GM12892 (cell line): Measurements from ENCODE around the gene VEPH1. TPM values are rescaled to one million over a fixed set of nuclear protein-coding genes. Genes with fewer than 3 reads are reported as not detected.

Experiments
- DNase-seq: peaks from one replicate; pipeline ENCODE4 v3.0.0; 2011; ENCODE audit not compliant: insufficient read length
- FAIRE-seq: peaks from 2 replicates; lab custom pipeline; 2011; peaks lifted over from hg19 to GRCh38; lab: Jason Lieb, UNC
- POLR2A ChIP-seq: IDR thresholded peaks from 2 replicates; pipeline ENCODE4 v1.6.1; 2011; ENCODE audit warnings: low read depth, low read length, control low read depth
- POLR2AphosphoS5 ChIP-seq: IDR thresholded peaks from 2 replicates; pipeline ENCODE4 v1.6.1; 2011; ENCODE audit warnings: low read depth, low read length, control low read depth
- TAF1 ChIP-seq: IDR thresholded peaks from 2 replicates; pipeline ENCODE4 v1.6.1; 2011; ENCODE audit warnings: low read depth, mild to moderate bottlenecking, control low read depth, low read length, borderline replicate concordance
- polyA plus RNA-seq: library from polyadenylated mRNA; unstranded; fragments of >200 nt; gene quantifications from one replicate; pipeline ENCODE4 v1.2.1, GENCODE V29; 2012; ENCODE audit warnings: missing spikeins, inconsistent platforms; ENCODE audit not compliant: missing spikeins

Gene VEPH1
- polyA plus RNA-seq, result not detected

DNA sequence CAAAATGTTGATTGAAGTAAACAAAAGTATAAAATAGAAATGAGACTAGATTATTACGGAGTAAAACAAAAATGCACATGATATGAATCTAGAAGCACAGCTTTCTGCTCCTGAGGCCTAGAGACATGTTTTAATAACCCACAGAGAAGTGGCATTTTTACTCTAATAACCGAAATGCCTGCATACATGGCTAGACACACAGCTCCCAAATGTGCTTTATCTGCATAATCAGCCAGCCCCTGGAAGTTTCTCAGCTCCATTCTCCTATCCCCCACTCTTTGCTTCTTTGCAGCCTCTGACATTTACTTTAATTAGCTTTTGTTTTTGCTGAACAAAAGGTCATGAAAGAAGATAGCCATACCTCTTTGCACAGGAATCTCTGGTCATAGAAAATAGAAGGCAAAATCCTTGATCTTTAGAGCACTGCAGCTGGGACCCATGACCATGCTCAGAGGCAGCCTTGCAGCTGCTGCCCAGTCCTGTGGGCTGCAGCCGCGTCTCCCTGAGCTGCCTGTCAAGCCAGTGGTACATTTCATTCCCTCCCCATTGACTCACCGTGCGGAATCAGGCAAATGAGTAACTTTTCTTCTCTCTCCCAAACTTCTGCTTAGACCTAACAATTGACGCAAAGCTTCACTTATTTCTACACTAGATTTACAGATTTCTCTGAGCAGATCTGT, at the start of gene VEPH1:
TSS of gene VEPH1 (minus strand) at position 501 of the 680 bp plus-strand sequence. CDS start 8,067 bp downstream, outside the sequence.
- no peak for TF ChIP-seq TAF1
- FAIRE-seq, result no peak
- no peak for DNase-seq

DNA sequence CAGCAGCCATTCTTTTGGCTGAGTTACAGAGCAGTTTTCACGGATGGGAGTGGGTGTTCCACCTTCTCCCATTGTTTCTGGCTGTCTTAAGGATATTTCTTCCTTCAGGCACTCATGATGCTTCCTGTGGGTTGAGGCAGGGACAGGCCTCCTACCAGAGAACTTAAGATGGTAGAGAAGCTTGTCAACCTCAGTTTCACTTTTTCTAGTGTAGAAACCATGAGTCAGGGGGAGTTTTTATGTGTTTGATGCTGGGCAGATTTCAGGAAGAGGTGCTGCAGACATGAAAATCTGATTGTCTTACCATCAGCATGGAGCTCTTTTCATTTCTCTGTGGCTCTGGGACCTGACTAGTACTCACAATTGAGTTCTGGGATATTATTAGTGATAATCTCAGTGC, 48.7 kb upstream of the VEPH1 start:
- TF ChIP-seq TAF1 (no peak), POLR2A (no peak), POLR2AphosphoS5 (no peak)
- DNase-seq (no peak), FAIRE-seq (no peak)

DNA sequence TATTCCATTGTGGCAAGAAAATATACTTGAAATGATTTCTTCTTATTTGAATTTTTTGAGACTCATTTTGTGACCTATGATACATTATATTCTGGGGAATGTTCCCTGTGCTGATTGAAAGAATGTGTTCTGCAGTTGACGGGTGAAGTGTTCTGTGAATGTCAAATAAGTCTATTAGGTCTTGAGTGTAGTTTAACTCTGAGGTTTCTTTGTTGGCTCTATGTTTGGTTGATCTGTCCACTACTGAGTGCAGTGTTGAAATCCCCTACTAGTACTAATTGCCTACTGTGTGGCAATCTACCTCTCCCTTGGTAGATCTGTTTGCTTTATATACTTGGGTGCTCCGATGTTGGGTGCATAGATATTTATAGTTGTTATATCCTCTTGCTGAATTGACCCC, 46.3 kb upstream of the VEPH1 start:
- FAIRE-seq, result no peak
- no peak for DNase-seq
- TF ChIP-seq POLR2A (no peak), TAF1 (no peak)

DNA sequence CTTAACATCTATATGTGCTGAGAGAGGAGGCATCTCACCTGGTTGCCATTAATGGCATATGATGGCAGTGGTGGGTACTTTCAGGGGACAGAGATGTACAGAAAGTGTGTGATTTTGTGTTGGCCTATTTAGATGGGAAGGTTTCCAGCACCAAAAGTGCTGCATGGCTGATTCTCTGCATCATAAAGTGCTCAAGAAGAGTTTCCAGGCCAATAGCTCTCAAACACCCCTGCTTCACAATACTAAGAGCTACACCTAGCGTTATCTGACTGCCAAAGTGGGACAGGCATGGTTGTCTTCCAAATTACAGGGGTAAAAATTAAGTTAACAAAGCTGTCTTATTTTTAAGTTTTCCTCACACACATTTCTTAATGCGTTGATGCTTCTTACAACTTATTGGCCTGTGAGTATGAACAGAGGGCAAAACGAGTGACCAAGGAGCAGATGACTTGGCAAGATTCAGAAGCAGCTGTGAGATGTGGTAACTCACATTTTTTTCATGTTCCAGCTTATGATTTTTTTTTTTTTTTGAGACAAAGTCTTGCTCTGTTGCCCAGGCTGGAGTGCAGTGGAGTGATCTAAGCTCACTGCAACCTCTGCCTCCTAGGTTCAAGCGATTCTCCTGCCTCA, 41.4 kb upstream of the VEPH1 start:
- TF ChIP-seq POLR2AphosphoS5 (no peak), POLR2A (no peak), TAF1 (no peak)
- FAIRE-seq, result no peak
- DNase-seq, result no peak

DNA sequence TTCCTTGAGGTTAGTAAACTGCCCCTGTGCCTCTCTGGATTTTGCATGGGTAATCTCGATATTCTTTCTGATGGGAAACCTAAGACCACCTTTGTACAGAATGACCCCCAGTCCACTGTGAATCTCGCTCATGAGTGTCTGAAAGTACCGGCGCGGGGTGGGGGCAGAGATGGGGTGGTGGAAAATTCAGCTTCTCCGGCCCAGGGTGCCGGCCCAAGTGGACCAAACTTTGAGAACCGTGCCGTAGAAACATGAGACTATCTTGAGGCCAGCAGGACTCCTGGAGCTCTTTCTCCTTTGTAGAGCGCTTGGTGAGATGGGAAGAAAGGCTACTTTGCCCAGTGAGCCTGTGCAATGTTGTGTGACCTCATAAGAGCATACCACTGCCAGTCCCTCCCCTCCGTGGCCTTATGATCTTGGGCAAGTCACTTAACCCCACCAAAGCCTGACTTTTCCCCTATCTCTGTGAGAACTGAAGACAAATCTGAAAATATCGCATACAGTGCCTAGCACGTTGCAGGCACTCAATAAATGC, 40.4 kb upstream of the VEPH1 start:
- no peak for DNase-seq
- FAIRE-seq, result no peak

DNA sequence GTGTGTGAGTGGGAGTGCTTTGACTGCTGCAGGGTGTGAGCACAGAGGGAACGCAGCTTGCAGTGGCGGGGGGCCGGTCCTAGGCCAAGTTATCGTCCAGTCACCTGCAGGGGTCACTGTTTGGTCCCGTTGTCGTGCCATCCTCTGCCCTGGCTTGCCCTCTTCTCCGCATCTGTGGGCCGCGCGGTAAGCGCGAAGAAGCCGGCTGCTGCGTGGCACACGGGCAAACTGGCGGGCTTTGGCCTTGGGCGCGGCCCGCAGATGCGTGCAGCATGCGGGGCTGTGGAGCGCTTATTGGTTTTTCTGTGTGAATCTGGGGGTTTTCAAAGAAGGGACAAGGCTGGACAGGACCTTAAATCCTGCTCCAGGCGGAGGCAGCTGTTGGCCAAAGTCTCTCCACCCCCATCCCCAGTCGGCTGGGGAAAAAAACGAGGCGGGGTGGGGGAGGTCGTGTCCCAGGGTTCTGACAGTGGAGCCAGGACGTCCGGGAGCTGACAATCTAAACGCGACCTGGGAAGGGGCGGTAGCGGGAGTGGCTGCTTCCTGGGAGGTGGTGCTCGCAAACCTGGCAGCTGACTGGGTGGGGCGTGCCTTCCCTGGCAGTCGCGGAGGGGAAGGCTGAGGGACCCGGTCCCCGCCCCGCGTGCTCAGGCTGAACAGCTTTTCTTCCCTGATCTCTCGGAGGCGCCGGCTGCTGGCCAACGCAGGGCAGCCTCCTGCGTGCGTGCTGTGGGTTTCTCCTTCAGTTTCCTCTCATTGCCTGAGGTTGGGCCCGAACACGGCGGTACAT, 39.7 kb upstream of the VEPH1 start:
- TF ChIP-seq TAF1, result no peak
- TF ChIP-seq POLR2AphosphoS5, result no peak
- TF ChIP-seq POLR2A, result no peak
- no peak for DNase-seq
- no peak for FAIRE-seq

More for the DNA sequence above, 40.4 kb upstream of the VEPH1 start:
- TF ChIP-seq POLR2A, result no peak
- TF ChIP-seq TAF1, result no peak
- no peak for TF ChIP-seq POLR2AphosphoS5

DNA sequence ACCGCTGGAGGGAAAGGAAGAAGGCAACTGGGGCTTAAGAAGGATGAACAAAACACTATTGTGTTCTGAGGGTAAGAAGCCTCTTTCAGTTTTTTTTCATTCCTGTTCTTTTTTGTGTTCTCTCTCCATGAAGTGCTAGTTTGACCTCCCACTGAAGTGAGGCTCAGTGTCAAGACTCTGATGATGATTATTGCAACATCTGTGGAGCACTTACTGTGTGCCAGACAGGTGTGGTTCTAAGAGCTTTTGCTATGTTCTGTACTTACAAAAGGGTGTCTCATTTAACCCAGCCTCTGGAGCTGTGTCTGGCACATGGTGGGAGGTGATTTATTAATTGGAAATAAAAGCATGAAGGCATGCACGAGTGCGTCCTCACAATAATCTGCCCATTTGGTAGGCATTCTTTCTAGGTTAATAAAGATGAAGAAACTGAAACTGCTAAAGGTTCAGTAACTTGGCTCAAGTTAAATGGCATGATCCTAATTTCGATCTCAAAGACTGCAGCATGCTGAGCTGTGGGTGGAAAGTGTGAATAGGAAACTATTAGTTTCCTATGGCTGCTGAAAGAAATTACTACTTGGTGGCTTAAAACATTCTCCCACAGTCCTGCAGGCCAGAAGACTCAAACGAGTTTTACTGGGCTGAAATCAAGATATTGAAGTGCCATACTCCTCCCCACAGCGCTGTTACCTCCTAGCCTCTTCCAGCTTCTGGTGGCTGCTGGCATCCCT, 38.5 kb upstream of the VEPH1 start:
- FAIRE-seq, result no peak
- TF ChIP-seq POLR2A, result no peak
- no peak for TF ChIP-seq TAF1
- TF ChIP-seq POLR2AphosphoS5, result no peak

DNA sequence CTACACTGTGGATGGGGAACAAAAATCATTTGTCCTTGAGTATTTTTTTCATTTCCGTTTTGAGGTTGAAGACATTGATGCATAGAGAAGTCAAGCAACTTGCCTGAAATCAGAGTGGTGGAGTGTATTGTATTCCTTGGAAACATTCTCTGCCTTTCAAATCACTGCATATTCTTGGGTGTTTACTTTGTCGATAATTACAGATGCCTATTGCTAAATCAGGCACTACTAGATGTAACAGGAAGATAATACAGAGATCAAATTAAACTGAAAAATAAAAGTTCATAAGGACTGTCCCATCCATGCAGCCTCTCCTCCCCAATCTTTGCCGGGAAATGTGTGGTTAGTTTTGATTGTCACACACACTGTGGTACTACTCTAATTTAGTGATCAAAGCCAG, 37.4 kb upstream of the VEPH1 start:
- FAIRE-seq, result no peak
- DNase-seq, result no peak

More for the DNA sequence above, 38.5 kb upstream of the VEPH1 start:
- no peak for DNase-seq

DNA sequence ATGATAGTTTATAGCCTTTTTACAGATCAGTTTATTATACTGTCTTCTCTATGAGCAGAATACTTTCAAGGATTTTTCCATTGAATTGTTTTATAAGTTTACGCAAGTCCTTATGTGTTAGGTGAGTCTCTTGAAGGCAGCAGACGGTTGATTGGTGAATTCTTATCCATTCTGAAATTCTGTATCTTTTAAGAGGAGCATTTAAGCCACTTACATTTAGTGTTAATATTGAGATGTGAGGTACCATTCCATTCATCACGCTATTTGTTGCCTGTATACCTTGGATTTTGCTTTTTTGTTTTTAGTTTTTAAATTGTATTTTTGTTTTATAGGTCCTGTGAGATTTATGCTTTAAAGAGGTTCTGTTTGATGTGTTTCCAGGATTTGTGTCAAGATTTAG, 32.5 kb upstream of the VEPH1 start:
- FAIRE-seq, result no peak
- no peak for DNase-seq
- TF ChIP-seq POLR2A, result no peak
- no peak for TF ChIP-seq POLR2AphosphoS5

More for the DNA sequence above, 37.4 kb upstream of the VEPH1 start:
- TF ChIP-seq TAF1 (no peak), POLR2A (no peak), POLR2AphosphoS5 (no peak)

DNA sequence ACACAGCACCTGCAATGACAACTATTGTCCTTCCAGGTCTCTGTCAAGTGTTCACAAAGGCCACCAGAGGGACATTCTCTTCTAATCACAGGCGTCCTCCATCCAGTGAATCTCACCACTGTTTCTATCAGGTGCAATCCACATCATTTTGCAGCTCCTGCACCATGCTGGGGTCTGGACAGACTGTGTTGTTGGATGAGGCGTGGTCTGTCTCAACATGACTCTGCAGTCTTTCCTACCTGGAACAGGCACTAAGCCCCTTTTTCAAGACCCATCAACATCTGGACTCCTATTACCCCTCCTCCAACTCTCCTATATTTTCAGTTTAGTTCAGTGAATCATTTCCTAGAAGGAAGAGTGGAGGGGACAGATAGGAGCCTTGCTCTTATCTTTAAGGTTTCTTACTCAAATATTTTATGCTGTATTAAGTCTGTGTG, 31.5 kb upstream of the VEPH1 start:
- FAIRE-seq (no peak), DNase-seq (no peak)
- no peak for TF ChIP-seq TAF1
- TF ChIP-seq POLR2AphosphoS5, result no peak
- no peak for TF ChIP-seq POLR2A

DNA sequence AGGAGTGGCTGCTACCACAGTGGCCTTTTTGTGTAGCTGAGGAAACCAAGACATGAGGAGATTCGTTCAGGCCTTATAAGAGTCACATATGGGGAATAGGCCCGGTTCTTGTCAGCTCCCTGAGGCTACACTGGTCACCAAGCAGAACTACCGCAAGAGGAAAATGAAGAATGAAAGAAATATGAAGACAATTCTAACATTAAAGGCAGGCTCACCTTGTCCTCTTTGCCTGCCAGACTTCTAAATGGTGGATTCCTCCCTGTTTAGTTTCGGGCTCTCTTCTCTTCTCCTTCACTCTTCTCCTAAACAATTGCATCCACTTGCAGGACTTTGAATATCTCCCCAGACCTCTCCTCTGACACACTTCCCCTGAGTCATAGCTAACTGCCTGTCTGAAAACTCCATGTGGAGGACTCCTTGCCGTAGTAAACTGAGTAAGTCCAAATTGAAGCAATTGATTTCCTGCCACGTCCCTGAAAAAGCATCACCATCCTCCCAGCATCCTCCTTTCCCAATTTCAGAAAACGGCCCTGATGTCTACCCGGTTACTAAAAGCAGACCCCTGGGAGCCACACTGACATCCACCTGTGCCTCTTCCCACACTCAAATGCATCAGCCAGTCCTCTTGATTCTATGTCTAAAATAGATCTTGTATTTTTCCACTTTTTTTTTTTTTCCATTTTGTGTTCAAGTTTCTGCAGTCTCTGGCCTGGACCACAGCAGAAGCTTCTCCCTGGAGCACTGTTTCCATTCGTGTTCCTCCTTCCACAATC, 30.3 kb upstream of the VEPH1 start:
- TF ChIP-seq POLR2A (no peak), TAF1 (no peak), POLR2AphosphoS5 (no peak)
- DNase-seq (no peak), FAIRE-seq (no peak)
